ENCODE results near the gene KIF2A. TPM values are rescaled to one million over a fixed set of nuclear protein-coding genes. Genes with fewer than 3 reads are reported as not detected.

Gene KIF2A
- total and polyA plus RNA-seq, 2 of the 4 experiments (the other 2 are of a cell fraction): 23.6 to 37.3 TPM

DNA sequence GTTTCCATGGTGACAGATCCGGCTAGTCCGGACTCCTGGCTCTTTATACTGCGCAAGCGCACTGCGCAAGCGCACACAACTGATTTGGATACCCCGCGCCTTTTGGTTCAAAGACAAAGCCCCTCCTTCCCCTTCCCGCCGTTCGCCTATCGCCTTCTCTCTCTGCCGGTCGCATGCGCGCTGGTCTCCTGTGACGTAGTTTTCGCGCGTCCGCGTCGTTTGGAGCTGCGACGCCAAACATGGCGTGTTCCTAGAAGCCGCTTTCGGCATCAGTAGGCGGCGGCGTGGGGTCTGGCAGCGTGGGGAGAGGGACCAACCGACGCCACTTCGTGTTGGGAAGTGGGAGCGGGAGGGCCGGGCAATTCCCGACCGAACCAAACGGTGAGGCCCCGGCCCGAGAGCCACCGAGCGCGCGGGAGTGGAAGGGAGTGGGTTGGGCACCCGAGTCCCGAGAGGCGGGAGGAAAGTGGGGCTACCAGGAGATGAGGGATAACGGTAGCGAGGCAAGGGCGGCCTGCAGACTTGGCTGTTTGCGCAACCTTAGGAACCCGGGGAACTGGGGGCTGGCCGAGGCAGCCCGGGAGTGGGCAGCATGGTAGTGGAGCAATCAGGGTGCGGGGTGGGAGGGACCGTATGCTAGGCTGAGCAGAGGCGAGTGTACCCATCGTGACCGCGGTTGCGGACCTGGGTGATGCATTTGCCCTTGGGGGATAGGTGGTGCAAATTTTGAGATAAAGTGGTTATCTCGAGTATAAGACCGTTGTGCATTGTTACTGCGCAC is 106.7 kb downstream of the KIF2A start, which contains the start of gene IPO11 (continued):
- no peak for TF ChIP-seq RCOR1 (IDR thresholded peaks at IDR 0.05; ENCODE audit: insufficient replicate concordance, low read length)
- no peak for TF ChIP-seq FOS (IDR thresholded peaks at IDR 0.05; ENCODE audit: low read depth, low read length)

DNA sequence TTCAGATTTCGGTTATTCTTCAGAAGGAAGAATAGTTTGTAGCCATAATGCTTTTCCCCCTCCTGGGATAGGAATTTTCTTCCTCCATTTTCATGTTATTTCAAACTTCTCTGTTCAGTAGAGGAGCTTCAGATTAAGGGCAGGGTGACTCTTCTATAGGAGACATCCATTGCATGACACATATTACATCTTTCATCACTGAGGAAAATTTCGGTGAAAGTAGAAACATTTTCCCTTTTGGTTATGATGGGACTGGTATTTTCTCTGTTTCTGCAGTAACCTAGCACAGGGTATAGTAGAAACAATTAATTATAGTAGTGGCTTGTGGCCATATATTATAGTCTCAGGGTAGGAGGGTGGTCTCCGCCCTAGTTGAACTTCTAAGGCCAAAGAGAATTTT is 107.7 kb downstream of the KIF2A start:
- in situ Hi-C loops (cut with MboI; ENCODE audit: low sequenced_read_pairs) (no loop called here), dilution Hi-C loops (cut with HindIII; ENCODE audit: low sequenced_read_pairs, unreplicated experiment) (no loop called here), intact Hi-C loops (cut with micrococcal nuclease) (no loop called here)
- no peak overlapping the region for H2AK9ac ChIP-seq (replicated peaks; ENCODE audit: low read depth, low read length, poor library complexity)
- no peak overlapping the region for H3K18ac ChIP-seq (ENCODE audit: low read depth, low read length)
- no TSS peak for BruUV-seq (replicated peaks)
- H3K4me1 ChIP-seq (ENCODE audit: control insufficient read depth, insufficient read depth, low read length): no peaks in the 10 kb centered on the region; the same call in 1 of the 2 replicates
- peaks cover 10 to 14% of the 10 kb centered on the region in 2 experiments; a peak in 3 of 4 replicates for H3K79me1 ChIP-seq (ENCODE audit: low read depth in 1 of 2, low read length in 2 of 2)
- no peaks in the 10 kb centered on the region for H3K36me3 ChIP-seq (ENCODE audit: control insufficient read depth, insufficient read depth, low read length)
- peak overlapping the region; percentile 56; the same call in 1 of the 2 replicates for H3K4me3 ChIP-seq (ENCODE audit: insufficient read depth, low read depth, low read length)
- peak overlapping the region; percentile 97; the same call in 1 of the 2 replicates for H3K4me2 ChIP-seq (ENCODE audit: low read depth, low read length)
- no peak overlapping the region for H2AFZ ChIP-seq (replicated peaks; ENCODE audit: low read length, poor library complexity)
- H3K9me3 ChIP-seq (ENCODE audit: control insufficient read depth, insufficient read depth, low read length): no peaks in the 10 kb centered on the region
- H4K5ac ChIP-seq (ENCODE audit: low read depth, low read length): no peak overlapping the region
- H3K27me3 ChIP-seq (ENCODE audit: control insufficient read depth, insufficient read depth, low read length): no peaks in the 10 kb centered on the region
- no peak for ATAC-seq (ENCODE audit: low read depth)
- ChIA-PET CTCF (no interaction called here), POLR2A (ENCODE audit: unreplicated experiment) (no interaction called here)
- no peaks in the 10 kb centered on the region for H4K20me1 ChIP-seq (ENCODE audit: insufficient read depth, low read length)
- no peak overlapping the region for H2BK20ac ChIP-seq (ENCODE audit: low read depth, low read length)
- no peak for DNase-seq
- H2BK5ac ChIP-seq (ENCODE audit: low read depth, low read length, poor library complexity, severe bottlenecking): no peak overlapping the region
- no peak overlapping the region for H4K91ac ChIP-seq (ENCODE audit: insufficient read depth, low read depth, low read length)
- no peak for TF ChIP-seq SMC3 (IDR thresholded peaks at IDR 0.05; ENCODE audit: low read depth, low read length)
- WGBS, 2 experiments (ENCODE audit: extremely low coverage in 2 of 2, insufficient read length in 1 of 2): no CpG with 5 or more reads among the region's 3 CpGs
- H3K14ac ChIP-seq (replicated peaks; ENCODE audit: low read depth, low read length): no peak overlapping the region
- H3K23ac ChIP-seq (ENCODE audit: low read depth, low read length): no peak overlapping the region
- no peak overlapping the region for H2AK5ac ChIP-seq (ENCODE audit: low read depth, low read length)
- no peak overlapping the region for H3K4ac ChIP-seq (ENCODE audit: low read depth, low read length)
- H3K9me1 ChIP-seq (ENCODE audit: insufficient read depth, low read length): no peaks in the 10 kb centered on the region
- H4K8ac ChIP-seq (ENCODE audit: low read depth in 2 of 2, low read length in 2 of 2): no peak overlapping the region
- H3K9ac ChIP-seq (ENCODE audit: low read depth, low read length): no peak overlapping the region
- H2BK120ac ChIP-seq (ENCODE audit: low read depth, low read length): no peak overlapping the region
- H3K27ac ChIP-seq (ENCODE audit: insufficient read depth, low read length): no peak overlapping the region
- no peak overlapping the region for H2BK15ac ChIP-seq (ENCODE audit: low read depth, low read length)
- no peak overlapping the region for H3K56ac ChIP-seq (ENCODE audit: extremely low read depth, insufficient read depth, low read length)

All from IMR-90 (cell line).